IMR-90 (cell line): ENCODE measurements around the gene PPP1R13B. TPM values are rescaled to one million over a fixed set of nuclear protein-coding genes. Genes with fewer than 3 reads are reported as not detected.

Experiments used
- ATAC-seq: fragments of 200-7000 bp; cut with Tn5 transposase; 2 replicates; pipeline ENCODE4 v1.9.1; 2020; ENCODE audit warnings: low read depth, mild to moderate bottlenecking, moderate library complexity
- BruUV-seq: library from RNA; stranded (reverse); fragments of 400-500 nt; replicated peaks from 2 replicates; lab custom pipeline; 2021; lab: Mats Ljungman, UMichigan
- CTCF ChIA-PET: fragments of 300-600 bp; formaldehyde crosslinking; extraction: SDS; loops from one replicate; lab custom pipeline; 2021; ENCODE audit warnings: antibody characterized with exemption; lab: Yijun Ruan, JAX
- POLR2A ChIA-PET: fragments of 300-600 bp; sonication (Branson Sonifier 250); formaldehyde crosslinking; loops from one replicate; lab custom pipeline; 2022; ENCODE audit warnings: antibody characterized with exemption; ENCODE audit not compliant: unreplicated experiment; lab: Charles Lee
- DNase-seq: peaks from one replicate; pipeline ENCODE4 v3.0.0; 2013
- H2AFZ ChIP-seq: replicated peaks from 2 replicates; pipeline ENCODE3; 2013; ENCODE audit warnings: low read length, mild to moderate bottlenecking; ENCODE audit not compliant: poor library complexity
- H2AK5ac ChIP-seq: 2 replicates; pipeline ENCODE4 v1.6.1; 2013; ENCODE audit warnings: low read depth, low read length, inconsistent platforms
- H2AK9ac ChIP-seq: replicated peaks from 2 replicates; pipeline ENCODE3; 2013; ENCODE audit warnings: mild to moderate bottlenecking, low read depth, low read length, moderate library complexity; ENCODE audit not compliant: poor library complexity
- H2BK120ac ChIP-seq: 2 replicates; pipeline ENCODE4 v1.6.1; 2013; ENCODE audit warnings: low read depth, low read length, inconsistent platforms
- H2BK15ac ChIP-seq: 3 replicates; pipeline ENCODE4 v1.6.1; 2013; ENCODE audit warnings: low read depth, low read length, inconsistent platforms
- H2BK20ac ChIP-seq: 2 replicates; pipeline ENCODE4 v1.6.1; 2013; ENCODE audit warnings: low read depth, mild to moderate bottlenecking, inconsistent platforms, low read length, moderate library complexity
- H2BK5ac ChIP-seq: 2 replicates; pipeline ENCODE4 v1.6.1; 2013; ENCODE audit warnings: mild to moderate bottlenecking, low read depth, low read length, inconsistent platforms; ENCODE audit not compliant: poor library complexity, severe bottlenecking
- H3K14ac ChIP-seq: replicated peaks from 2 replicates; pipeline ENCODE4 v1.6.1; 2013; ENCODE audit warnings: low read depth, low read length, inconsistent platforms
- H3K18ac ChIP-seq: 2 replicates; pipeline ENCODE4 v1.6.1; 2013; ENCODE audit warnings: low read depth, low read length, control low read depth
- H3K23ac ChIP-seq: 2 replicates; pipeline ENCODE4 v1.6.1; 2013; ENCODE audit warnings: low read depth, low read length, inconsistent platforms
- H3K27ac ChIP-seq: 2 replicates; pipeline ENCODE4 v1.5.1; 2013; ENCODE audit warnings: mild to moderate bottlenecking, control low read depth, low read length; ENCODE audit not compliant: insufficient read depth
- H3K27me3 ChIP-seq: 2 replicates; pipeline ENCODE4 v1.6.1; 2013; ENCODE audit warnings: low read length; ENCODE audit not compliant: control insufficient read depth, insufficient read depth
- H3K36me3 ChIP-seq: 2 replicates; pipeline ENCODE4 v1.6.1; 2013; ENCODE audit warnings: low read length, mixed read lengths; ENCODE audit not compliant: control insufficient read depth, insufficient read depth
- H3K4ac ChIP-seq: 2 replicates; pipeline ENCODE4 v1.6.1; 2013; ENCODE audit warnings: low read depth, low read length, inconsistent platforms
- H3K4me1 ChIP-seq: 2 replicates; pipeline ENCODE4 v1.6.1; 2013; ENCODE audit warnings: low read length, mixed read lengths; ENCODE audit not compliant: control insufficient read depth, insufficient read depth
- H3K4me2 ChIP-seq: 2 replicates; pipeline ENCODE4 v1.6.1; 2013; ENCODE audit warnings: low read depth, mild to moderate bottlenecking, control low read depth, low read length, moderate library complexity
- H3K4me3 ChIP-seq: 2 replicates; pipeline ENCODE4 v1.5.1; 2013; ENCODE audit warnings: low read depth, mild to moderate bottlenecking, control low read depth, low read length, moderate library complexity; ENCODE audit not compliant: insufficient read depth
- H3K56ac ChIP-seq: 2 replicates; pipeline ENCODE4 v1.6.1; 2013; ENCODE audit warnings: low read length, inconsistent platforms; ENCODE audit not compliant: insufficient read depth; ENCODE audit errors: extremely low read depth
- H3K79me1 ChIP-seq, 2 experiments: 2 replicates each; pipeline ENCODE4 v1.6.1; 2013; ENCODE audit warnings: low read length in 2 of 2, inconsistent platforms in 1 of 2, low read depth in 1 of 2
- H3K9ac ChIP-seq: 2 replicates; pipeline ENCODE4 v1.6.1; 2013; ENCODE audit warnings: low read depth, low read length, control low read depth
- H3K9me1 ChIP-seq: 2 replicates; pipeline ENCODE4 v1.6.1; 2013; ENCODE audit warnings: low read length, inconsistent platforms; ENCODE audit not compliant: insufficient read depth
- H3K9me3 ChIP-seq: 2 replicates; pipeline ENCODE4 v1.6.1; 2013; ENCODE audit warnings: low read length; ENCODE audit not compliant: control insufficient read depth, insufficient read depth
- H4K20me1 ChIP-seq: 2 replicates; pipeline ENCODE4 v1.6.1; 2013; ENCODE audit warnings: low read length, inconsistent platforms; ENCODE audit not compliant: insufficient read depth
- H4K5ac ChIP-seq: 2 replicates; pipeline ENCODE4 v1.6.1; 2013; ENCODE audit warnings: mild to moderate bottlenecking, low read depth, low read length, control low read depth
- H4K8ac ChIP-seq, 2 experiments: 2 replicates each; pipeline ENCODE4 v1.6.1; 2013; ENCODE audit warnings: low read depth in 2 of 2, low read length in 2 of 2, control low read depth in 1 of 2, inconsistent platforms in 1 of 2
- H4K91ac ChIP-seq: 2 replicates; pipeline ENCODE4 v1.6.1; 2013; ENCODE audit warnings: low read depth, low read length, inconsistent platforms; ENCODE audit not compliant: insufficient read depth
- BHLHE40 ChIP-seq: fragments of 150-350 bp; IDR thresholded peaks from 2 replicates; pipeline ENCODE4 v1.6.1; 2016; ENCODE audit warnings: mild to moderate bottlenecking, low read depth, low read length
- CHD1 ChIP-seq: IDR thresholded peaks from 2 replicates; pipeline ENCODE4 v1.6.1; 2012; ENCODE audit warnings: low read depth, low read length, improper control_type of control experiment
- CTCF ChIP-seq: conservative IDR thresholded peaks from 2 replicates; pipeline ENCODE4 v1.5.1; 2012; ENCODE audit warnings: mild to moderate bottlenecking, low read depth, low read length, improper control_type of control experiment
- ELK1 ChIP-seq: fragments of 150-350 bp; IDR thresholded peaks from 2 replicates; pipeline ENCODE4 v1.6.1; 2016; ENCODE audit warnings: low read depth, mild to moderate bottlenecking, low read length, moderate library complexity, borderline replicate concordance
- MAZ ChIP-seq: IDR thresholded peaks from 2 replicates; pipeline ENCODE4 v1.6.1; 2012; ENCODE audit warnings: low read depth, mild to moderate bottlenecking, low read length, improper control_type of control experiment, moderate library complexity, borderline replicate concordance
- POLR2A ChIP-seq: IDR thresholded peaks from 2 replicates; pipeline ENCODE4 v1.6.1; 2012; ENCODE audit warnings: mild to moderate bottlenecking, low read depth, low read length
- WGBS, 2 experiments: methylation state at CpG; one replicate each; pipeline versions ENCODE4 v1.1.5 to v1.1.7; 2013; ENCODE audit warnings: missing lambda C conversion rate in 2 of 2; ENCODE audit not compliant: insufficient read length in 1 of 2; ENCODE audit errors: extremely low coverage in 2 of 2; 5-methylcytosine and 5-hydroxymethylcytosine counted together
- dilution Hi-C: fragments of 300-500 bp; cut with HindIII; formaldehyde crosslinking; loops from one replicate; pipeline ENCODE4 v1.14.3; 2018; ENCODE audit warnings: low sequenced_read_pairs; ENCODE audit not compliant: unreplicated experiment
- in situ Hi-C: fragments of 300-500 bp; cut with MboI; formaldehyde crosslinking; loops from 3 replicates; pipeline ENCODE4 v1.14.3; 2019; ENCODE audit warnings: low sequenced_read_pairs, inconsistent platforms, mixed read lengths
- intact Hi-C: fragments of 100-400 bp; cut with micrococcal nuclease; formaldehyde crosslinking; loops from 2 replicates; pipeline ENCODE4 v1.10.0; 2022
- polyA plus RNA-seq, 3 experiments: library from polyadenylated mRNA; depleted of rRNA; stranded (reverse); fragments of >200 nt; gene quantifications; 2 replicates each; pipeline ENCODE4 v1.2.3, GENCODE V29; 2012; ENCODE audit warnings: low replicate concordance in 1 of 3
- total RNA-seq: library from RNA; depleted of rRNA; stranded (reverse); fragments of >200 nt; gene quantifications from 2 replicates; pipeline ENCODE4 v1.2.3, GENCODE V29; 2012

Gene PPP1R13B
- total and polyA plus RNA-seq, 2 of the 4 experiments (the other 2 are of a cell fraction) = 1.6 to 2.8 TPM

GRCh38 chr14:103758059-103758776 is 89.2 kb downstream of the PPP1R13B start:
- no peak overlapping the region for H3K18ac ChIP-seq
- no peaks in the 10 kb centered on the region for H3K27me3 ChIP-seq
- CTCF ChIA-PET = no interaction called here
- intact Hi-C loops (no loop called here), in situ Hi-C loops (no loop called here), dilution Hi-C loops (no loop called here)
- no peak overlapping the region for H4K91ac ChIP-seq
- POLR2A ChIA-PET = no interaction called here
- peaks cover 3% of the 10 kb centered on the region; the same call in 1 of the 2 replicates for H3K9me1 ChIP-seq
- H4K8ac ChIP-seq = no peak overlapping the region
- H2BK15ac ChIP-seq = no peak overlapping the region
- no peaks in the 10 kb centered on the region for H4K20me1 ChIP-seq
- no peak overlapping the region for H4K5ac ChIP-seq
- no peak overlapping the region for H2BK20ac ChIP-seq
- H3K36me3 ChIP-seq = no peaks in the 10 kb centered on the region
- no peak overlapping the region for H3K4me3 ChIP-seq
- H3K4me2 ChIP-seq = no peak overlapping the region
- no peak overlapping the region for H3K56ac ChIP-seq
- H3K27ac ChIP-seq = no peak overlapping the region
- TF ChIP-seq POLR2A = no peak
- TF ChIP-seq MAZ = no peak
- TF ChIP-seq CHD1 = no peak
- no peak for TF ChIP-seq CTCF
- TF ChIP-seq BHLHE40 = no peak
- no peak for TF ChIP-seq ELK1
- no peak overlapping the region for H2BK5ac ChIP-seq
- H3K23ac ChIP-seq = no peak overlapping the region; the same call in 1 of the 2 replicates
- no peak overlapping the region for H2AFZ ChIP-seq
- H2AK5ac ChIP-seq = no peak overlapping the region
- 83% methylated on average over 1 of the region's 8 CpGs; no CpG with 5 or more reads in 1 of the 2 experiments for WGBS, 2 experiments
- H3K9me3 ChIP-seq = no peaks in the 10 kb centered on the region
- no peak overlapping the region for H3K4ac ChIP-seq
- H3K9ac ChIP-seq = no peak overlapping the region
- H2BK120ac ChIP-seq = no peak overlapping the region
- DNase-seq (no peak), ATAC-seq (no peak)
- peaks cover 2% of the 10 kb centered on the region for H3K4me1 ChIP-seq
- no TSS peak for BruUV-seq
- H2AK9ac ChIP-seq = no peak overlapping the region
- H3K79me1 ChIP-seq = no peaks in the 10 kb centered on the region
- no peak overlapping the region for H3K14ac ChIP-seq
